OCI-LY7 (cell line): ENCODE data around the gene AATK. TPM values are rescaled to one million over a fixed set of nuclear protein-coding genes. Genes with fewer than 3 reads are reported as not detected.

ENCODE experiments used
- BruUV-seq: library from RNA; stranded (reverse); fragments of 400-500 nt; replicated peaks from 2 replicates; lab custom pipeline; 2021; lab: Mats Ljungman, UMichigan
- CTCF ChIA-PET: fragments of 300-600 bp; sonication (Branson Sonifier 250); formaldehyde crosslinking; loops from one replicate; lab custom pipeline; 2022; ENCODE audit warnings: antibody characterized with exemption; ENCODE audit not compliant: unreplicated experiment; lab: Charles Lee
- POLR2A ChIA-PET: fragments of 300-600 bp; sonication (Branson Sonifier 250); formaldehyde crosslinking; loops from one replicate; lab custom pipeline; 2022; ENCODE audit warnings: antibody characterized with exemption; lab: Charles Lee
- DNase-seq: peaks from one replicate; pipeline ENCODE4 v3.0.0-alpha.2; 2015; ENCODE audit warnings: low spot score
- H2AFZ ChIP-seq: fragments of 200-600 bp; sonication (generic), shearing (Covaris generic); 2 replicates; pipeline ENCODE4 v1.6.1; 2014; ENCODE audit warnings: mild to moderate bottlenecking, antibody characterized with exemption, low read length, moderate library complexity
- H3K27ac ChIP-seq: fragments of 200-600 bp; sonication (generic); 2 replicates; pipeline ENCODE4 v1.5.1; 2014; ENCODE audit warnings: mixed run types, low read depth, mild to moderate bottlenecking, moderate library complexity, low read length, inconsistent platforms; ENCODE audit not compliant: poor library complexity, severe bottlenecking
- H3K36me3 ChIP-seq: fragments of 200-600 bp; sonication (generic); 2 replicates; pipeline ENCODE4 v1.6.1; 2014; ENCODE audit warnings: mild to moderate bottlenecking, antibody characterized with exemption, low read length, moderate library complexity, mixed read lengths; ENCODE audit not compliant: insufficient read depth
- H3K4me1 ChIP-seq: fragments of 200-600 bp; sonication (generic); 2 replicates; pipeline ENCODE4 v1.5.1; 2014; ENCODE audit warnings: mild to moderate bottlenecking, low read length; ENCODE audit not compliant: insufficient read depth, poor library complexity, severe bottlenecking
- H3K4me2 ChIP-seq: fragments of 200-600 bp; sonication (generic); 2 replicates; pipeline ENCODE4 v1.6.1; 2014; ENCODE audit warnings: mild to moderate bottlenecking, low read length
- H3K4me3 ChIP-seq: fragments of 200-600 bp; sonication (generic); 2 replicates; pipeline ENCODE4 v1.5.1; 2014; ENCODE audit warnings: mild to moderate bottlenecking, low read depth, low read length; ENCODE audit not compliant: poor library complexity, severe bottlenecking
- H3K79me2 ChIP-seq: fragments of 200-600 bp; sonication (generic); 2 replicates; pipeline ENCODE4 v1.6.1; 2016; ENCODE audit warnings: low read depth, mild to moderate bottlenecking, low read length, moderate library complexity, mixed read lengths; ENCODE audit not compliant: insufficient read depth
- H3K9me2 ChIP-seq: fragments of 200-600 bp; sonication (generic); 2 replicates; pipeline ENCODE4 v1.6.1; 2016; ENCODE audit warnings: mild to moderate bottlenecking, low read length, mixed read lengths; ENCODE audit not compliant: insufficient read depth
- H3K9me3 ChIP-seq: fragments of 200-600 bp; sonication (generic); 2 replicates; pipeline ENCODE4 v1.6.1; 2014; ENCODE audit warnings: mild to moderate bottlenecking, mixed run types, low read length, mixed read lengths
- H4K20me1 ChIP-seq: fragments of 200-600 bp; sonication (generic); 2 replicates; pipeline ENCODE4 v1.6.1; 2014; ENCODE audit warnings: mild to moderate bottlenecking, antibody characterized with exemption, low read length, moderate library complexity, mixed read lengths; ENCODE audit not compliant: insufficient read depth
- EZH2phosphoT487 ChIP-seq: fragments of 200-600 bp; sonication (generic); IDR thresholded peaks from 2 replicates; pipeline ENCODE4 v1.6.1; 2018; ENCODE audit warnings: low read depth, borderline replicate concordance, mild to moderate bottlenecking, mixed run types, antibody characterized with exemption, low read length, moderate library complexity, mixed read lengths
- intact Hi-C: fragments of 100-400 bp; cut with micrococcal nuclease; formaldehyde crosslinking; loops from one replicate; pipeline ENCODE4 v1.10.0; 2022; ENCODE audit not compliant: unreplicated experiment
- total RNA-seq, 2 experiments: library from RNA; depleted of rRNA in 1 of 2; stranded (reverse); fragments of >200 nt in 1 of 2; shearing (Covaris generic) in 1 of 2; gene quantifications; 2 replicates each; pipeline ENCODE4 v1.2.3, GENCODE V29; 2014 to 2022
- TF ChIP-seq, protein P1 (sequence below): fragments of 200-600 bp; sonication (generic); conservative IDR thresholded peaks from 2 replicates; pipeline ENCODE4 v1.5.1; 2014; ENCODE audit warnings: mild to moderate bottlenecking, antibody characterized with exemption, low read length, moderate library complexity, mixed read lengths

Gene AATK
- total RNA-seq, 2 experiments from 2014 or later, result 0.03 TPM; not detected in 1

DNA sequence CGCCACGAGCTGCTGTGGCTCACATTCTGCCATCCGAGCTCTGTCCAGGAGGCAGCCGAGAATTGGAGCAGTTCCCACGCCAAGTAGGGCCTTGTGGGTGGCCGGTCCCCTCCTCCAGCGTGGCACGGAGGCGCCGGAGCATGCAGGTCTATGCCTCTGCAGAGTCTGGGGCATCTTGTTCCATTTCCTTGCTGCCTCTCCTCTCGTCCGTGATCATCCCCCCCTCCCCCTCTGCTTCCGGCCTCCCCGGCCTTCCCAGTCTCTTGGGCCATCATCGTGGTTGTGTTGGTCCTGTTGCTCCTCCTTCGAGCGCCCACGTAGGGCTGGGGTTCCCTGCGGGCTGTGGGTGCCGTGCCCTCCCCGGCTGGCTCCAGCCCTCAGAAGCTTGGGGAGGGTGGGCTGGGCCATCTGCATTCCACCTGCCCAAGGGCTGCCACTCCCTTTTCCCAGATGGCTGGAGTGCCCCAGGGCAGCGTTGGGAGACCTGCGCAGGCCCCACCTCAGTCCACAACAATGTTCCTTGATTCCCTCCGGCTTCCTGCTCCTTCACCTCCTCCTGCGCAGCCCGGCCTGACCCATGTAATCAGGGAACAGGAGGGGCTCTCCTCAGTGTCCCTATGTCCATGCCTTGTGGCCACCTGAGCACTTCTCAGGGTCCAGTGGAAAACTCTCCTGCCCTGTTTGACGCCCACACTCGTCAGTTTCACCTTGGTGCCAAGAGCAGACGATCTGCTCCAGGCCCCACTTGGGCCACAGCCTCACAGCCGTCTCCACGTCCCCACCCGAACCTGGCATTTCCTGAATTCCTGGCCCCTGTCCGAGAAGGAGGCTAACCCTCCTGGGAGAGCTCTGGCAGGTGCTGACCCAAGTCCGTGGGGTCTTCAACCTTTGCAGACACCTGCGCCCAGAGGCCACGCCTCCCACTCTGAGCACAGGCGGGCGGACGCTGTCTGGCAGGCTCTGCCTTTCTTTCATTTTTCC is 94.0 kb downstream of the AATK start:
- POLR2A ChIA-PET, result no interaction called here
- no peak overlapping the region for H3K4me2 ChIP-seq

DNA sequence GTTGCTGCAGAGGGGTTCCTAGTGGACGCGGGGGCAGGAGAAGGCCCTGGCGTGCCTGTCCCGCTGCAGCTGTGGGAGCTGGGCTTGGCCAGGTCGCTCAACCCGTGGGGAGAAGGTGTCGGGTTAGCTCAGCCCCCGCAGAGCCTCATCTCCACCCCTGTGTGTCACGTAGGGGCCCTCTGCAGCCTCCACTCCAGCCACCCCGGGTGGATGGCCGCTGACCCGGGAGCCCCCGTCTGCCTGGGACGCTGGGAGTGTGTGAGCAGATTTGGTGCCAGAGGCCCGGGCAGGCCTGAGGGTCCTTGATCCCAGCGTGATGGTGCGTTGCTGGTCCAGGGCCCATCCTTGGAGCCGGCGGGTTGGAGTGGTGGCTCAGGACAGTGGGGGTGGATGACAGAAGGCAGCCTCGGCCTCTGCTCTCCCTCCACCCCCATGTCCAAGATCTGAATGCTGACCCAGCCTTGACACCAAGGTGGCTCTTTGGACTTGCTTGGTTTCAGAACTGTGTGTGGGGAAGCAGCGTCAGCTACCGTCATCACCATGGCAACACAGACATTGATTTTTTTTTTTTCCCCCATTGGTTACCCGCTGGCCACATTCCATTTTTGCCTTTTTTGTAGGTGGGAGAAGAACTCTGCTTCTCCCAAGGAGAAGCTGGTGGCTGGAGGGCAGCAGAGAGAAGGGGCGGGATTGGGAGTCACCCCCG is 95.3 kb downstream of the AATK start:
- no peaks in the 10 kb centered on the region for H3K4me1 ChIP-seq
- H4K20me1 ChIP-seq, result no peaks in the 10 kb centered on the region
- CTCF ChIA-PET, result interaction anchor here (0.6 kb wide), 1 partner anchor 17 kb away, joined by 3 read pairs; no protein-coding TSS in a partner anchor
- H3K36me3 ChIP-seq, result no peaks in the 10 kb centered on the region
- POLR2A ChIA-PET, result no interaction called here
- no TSS peak for BruUV-seq
- H3K79me2 ChIP-seq, result no peaks in the 10 kb centered on the region
- no peaks in the 10 kb centered on the region for H3K9me3 ChIP-seq
- H3K27ac ChIP-seq, result no peak overlapping the region
- no peak overlapping the region for H2AFZ ChIP-seq
- no peak for TF ChIP-seq EZH2phosphoT487
- TF ChIP-seq, protein P1, sequence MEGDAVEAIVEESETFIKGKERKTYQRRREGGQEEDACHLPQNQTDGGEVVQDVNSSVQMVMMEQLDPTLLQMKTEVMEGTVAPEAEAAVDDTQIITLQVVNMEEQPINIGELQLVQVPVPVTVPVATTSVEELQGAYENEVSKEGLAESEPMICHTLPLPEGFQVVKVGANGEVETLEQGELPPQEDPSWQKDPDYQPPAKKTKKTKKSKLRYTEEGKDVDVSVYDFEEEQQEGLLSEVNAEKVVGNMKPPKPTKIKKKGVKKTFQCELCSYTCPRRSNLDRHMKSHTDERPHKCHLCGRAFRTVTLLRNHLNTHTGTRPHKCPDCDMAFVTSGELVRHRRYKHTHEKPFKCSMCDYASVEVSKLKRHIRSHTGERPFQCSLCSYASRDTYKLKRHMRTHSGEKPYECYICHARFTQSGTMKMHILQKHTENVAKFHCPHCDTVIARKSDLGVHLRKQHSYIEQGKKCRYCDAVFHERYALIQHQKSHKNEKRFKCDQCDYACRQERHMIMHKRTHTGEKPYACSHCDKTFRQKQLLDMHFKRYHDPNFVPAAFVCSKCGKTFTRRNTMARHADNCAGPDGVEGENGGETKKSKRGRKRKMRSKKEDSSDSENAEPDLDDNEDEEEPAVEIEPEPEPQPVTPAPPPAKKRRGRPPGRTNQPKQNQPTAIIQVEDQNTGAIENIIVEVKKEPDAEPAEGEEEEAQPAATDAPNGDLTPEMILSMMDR, result no peak
- H3K4me3 ChIP-seq, result no peak overlapping the region
- intact Hi-C loops, result no loop called here
- no peaks in the 10 kb centered on the region for H3K9me2 ChIP-seq
- DNase-seq, result no peak
- H3K4me2 ChIP-seq, result no peak overlapping the region

More for the DNA sequence above, 94.0 kb downstream of the AATK start:
- no peaks in the 10 kb centered on the region for H3K36me3 ChIP-seq
- CTCF ChIA-PET, result interaction anchor here (0.6 kb wide), 1 partner anchor 738 kb away, joined by 3 read pairs; no protein-coding TSS in a partner anchor
- intact Hi-C loops, result no loop called here
- H3K79me2 ChIP-seq, result no peaks in the 10 kb centered on the region
- no peak for DNase-seq
- no TSS peak for BruUV-seq
- H2AFZ ChIP-seq, result no peak overlapping the region
- H4K20me1 ChIP-seq, result no peaks in the 10 kb centered on the region
- H3K27ac ChIP-seq, result no peak overlapping the region
- H3K4me1 ChIP-seq, result no peaks in the 10 kb centered on the region
- H3K9me2 ChIP-seq, result no peaks in the 10 kb centered on the region
- TF ChIP-seq, protein P1, result no peak
- no peak for TF ChIP-seq EZH2phosphoT487
- H3K9me3 ChIP-seq, result no peaks in the 10 kb centered on the region
- no peak overlapping the region for H3K4me3 ChIP-seq
